K562 (cell line): Measurements from ENCODE around the gene PLXDC2. TPM values are rescaled to one million over a fixed set of nuclear protein-coding genes. Genes with fewer than 3 reads are reported as not detected.

ENCODE experiments used
- CLOCK ChIP-seq: fragments of 250-450 bp; sonication (Bioruptor Pico); IDR thresholded peaks from 2 replicates; pipeline ENCODE4 v1.4.0; 2020; ENCODE audit warnings: mild to moderate bottlenecking, moderate library complexity, borderline replicate concordance
- CXXC5 ChIP-seq: fragments of 250-450 bp; sonication (Bioruptor Pico); IDR thresholded peaks from 2 replicates; pipeline ENCODE4 v1.8.0; 2022; ENCODE audit warnings: inconsistent platforms, mild to moderate bottlenecking, moderate library complexity
- HINFP ChIP-seq: fragments of 450-650 bp; conservative IDR thresholded peaks from 2 replicates; pipeline ENCODE4 v1.6.1; 2016; ENCODE audit warnings: missing genetic modification characterization, low read depth, mild to moderate bottlenecking, control low read depth, missing compliant biosample characterization
- KAT2B ChIP-seq: IDR thresholded peaks from one replicate; pipeline ENCODE4 v1.6.1; 2012; ENCODE audit warnings: low read depth, mild to moderate bottlenecking, control low read depth, inconsistent platforms, low read length, moderate library complexity
- MIER1 ChIP-seq: fragments of 450-650 bp; IDR thresholded peaks from 2 replicates; pipeline ENCODE4 v1.6.1; 2016; ENCODE audit warnings: antibody characterized with exemption, mild to moderate bottlenecking, low read depth
- TGIF2 ChIP-seq: sonication (generic); formaldehyde crosslinking; IDR thresholded peaks from 2 replicates; pipeline ENCODE4 v1.8.1; 2022; ENCODE audit warnings: mild to moderate bottlenecking, missing genetic modification reagents, moderate library complexity
- XRCC4 ChIP-seq: IDR thresholded peaks from one replicate; pipeline ENCODE4 v1.6.1; 2011; ENCODE audit not compliant: insufficient read depth, insufficient read length; ENCODE audit errors: extremely low read depth
- ZNF12 ChIP-seq: sonication (generic); formaldehyde crosslinking; IDR thresholded peaks from 2 replicates; pipeline ENCODE4 v1.4.0; 2020; ENCODE audit warnings: mild to moderate bottlenecking, missing genetic modification reagents
- polyA plus RNA-seq, 8 experiments: library from polyadenylated mRNA; depleted of rRNA in 4 of 8; stranded (reverse) in 5 of 8; unstranded in 3 of 8; fragments of >200 nt; fragmentation: Nextera tagmentation in 2 of 8; fragmentation: Illumina TruSeq in 1 of 8; extraction: Ambion mirVana in 2 of 8; extraction: Trizol in 1 of 8; gene quantifications; 2 replicates each; pipeline versions ENCODE4 v1.2.1 to v1.2.3, GENCODE V29; 2011 to 2014; ENCODE audit warnings: inconsistent platforms in 1 of 8, missing spikeins in 1 of 8
- total RNA-seq, 7 experiments: library from RNA; depleted of rRNA in 6 of 7; stranded (reverse); fragments of >200 nt in 6 of 7; fragmentation: Illumina TruSeq in 2 of 7; extraction: Trizol in 2 of 7; gene quantifications; 2 replicates each; pipeline versions ENCODE4 v1.2.1 to v1.2.3, GENCODE V29; 2011 to 2021; ENCODE audit warnings: low replicate concordance in 1 of 7
- TF ChIP-seq, protein P1 (sequence below): IDR thresholded peaks from 2 replicates; pipeline ENCODE4 v1.6.1; 2016; ENCODE audit warnings: missing genetic modification characterization, missing compliant biosample characterization

Gene PLXDC2
- total and polyA plus RNA-seq, 9 of the 15 experiments (the other 6 are each of a cell fraction or from before 2014, with no cell fraction given), result 0.01 to 0.33 (median 0.10) TPM; not detected in 3

DNA sequence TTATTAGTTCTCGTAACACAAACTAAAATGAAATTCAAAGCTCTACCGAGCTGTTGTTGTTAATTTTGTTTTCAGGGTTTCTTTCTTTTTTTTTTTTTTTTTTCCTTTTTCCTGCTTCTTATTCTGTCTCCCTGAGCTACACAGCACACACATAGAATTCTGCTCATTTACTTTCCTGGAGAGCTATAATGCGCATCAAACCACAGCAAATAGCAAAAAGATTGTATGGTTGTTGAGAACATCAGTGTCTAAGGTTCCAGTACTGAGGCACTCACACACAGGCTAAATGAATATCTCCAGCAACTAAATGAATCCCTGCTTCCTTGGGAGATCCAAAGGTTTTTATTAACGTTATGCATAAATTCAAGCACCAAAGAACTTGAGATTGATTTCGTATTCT, 418.3 kb downstream of the PLXDC2 start (continued):
- TF ChIP-seq CLOCK (CRISPR knock-in tag) (no peak), TGIF2 (CRISPR knock-in tag) (no peak), MIER1 (no peak), XRCC4 (no peak), CXXC5 (no peak), HINFP (tag) (no peak), KAT2B (no peak), ZNF12 (CRISPR knock-in tag) (no peak)
- TF ChIP-seq, protein P1, sequence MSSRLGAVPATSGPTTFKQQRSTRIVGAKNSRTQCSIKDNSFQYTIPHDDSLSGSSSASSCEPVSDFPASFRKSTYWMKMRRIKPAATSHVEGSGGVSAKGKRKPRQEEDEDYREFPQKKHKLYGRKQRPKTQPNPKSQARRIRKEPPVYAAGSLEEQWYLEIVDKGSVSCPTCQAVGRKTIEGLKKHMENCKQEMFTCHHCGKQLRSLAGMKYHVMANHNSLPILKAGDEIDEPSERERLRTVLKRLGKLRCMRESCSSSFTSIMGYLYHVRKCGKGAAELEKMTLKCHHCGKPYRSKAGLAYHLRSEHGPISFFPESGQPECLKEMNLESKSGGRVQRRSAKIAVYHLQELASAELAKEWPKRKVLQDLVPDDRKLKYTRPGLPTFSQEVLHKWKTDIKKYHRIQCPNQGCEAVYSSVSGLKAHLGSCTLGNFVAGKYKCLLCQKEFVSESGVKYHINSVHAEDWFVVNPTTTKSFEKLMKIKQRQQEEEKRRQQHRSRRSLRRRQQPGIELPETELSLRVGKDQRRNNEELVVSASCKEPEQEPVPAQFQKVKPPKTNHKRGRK (tag), result no peak
- TF ChIP-seq, all 486 proteins: peak for 0
